Stimulated activated CD8-positive, alpha-beta memory T cell treated with anti-CD3 and anti-CD28 coated beads, Interleukin-7, amount 100 ng/mL, for 48 hours (primary cell): ENCODE results near the gene C10orf53.
"Not testable (repeated sequence)": the region's sequence is repeated elsewhere in the genome, so short reads cannot be mapped to it uniquely, and the experiment has no call there.

Experiments used
- DNase-seq, 2 donors: peaks; one replicate each; pipeline ENCODE4 v3.0.0-alpha.2; 2020; ENCODE audit warnings: low read depth in 1 of 2; ENCODE audit errors: extremely low read depth in 1 of 2

C10orf53 gene

DNA sequence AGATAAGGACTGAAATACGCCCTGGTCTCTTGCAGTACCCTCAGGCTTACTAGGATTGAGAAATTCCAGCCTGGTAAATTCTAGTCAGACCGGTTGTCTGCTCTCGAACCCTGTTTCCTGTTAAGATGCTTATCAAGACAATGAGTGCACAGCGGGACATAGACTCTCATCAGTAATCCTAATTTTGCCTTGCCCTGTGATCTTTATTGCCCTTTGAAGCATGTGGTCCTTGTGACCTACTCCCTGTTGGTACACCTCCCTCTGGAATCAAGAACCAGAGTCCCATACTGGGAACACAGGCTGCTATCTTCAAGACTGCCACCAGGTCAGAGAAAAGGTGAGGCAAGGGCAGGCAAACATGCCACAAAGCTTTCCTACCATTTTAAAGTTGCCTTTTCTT, 7.2 kb downstream of the C10orf53 start:
- no peak for DNase-seq

DNA sequence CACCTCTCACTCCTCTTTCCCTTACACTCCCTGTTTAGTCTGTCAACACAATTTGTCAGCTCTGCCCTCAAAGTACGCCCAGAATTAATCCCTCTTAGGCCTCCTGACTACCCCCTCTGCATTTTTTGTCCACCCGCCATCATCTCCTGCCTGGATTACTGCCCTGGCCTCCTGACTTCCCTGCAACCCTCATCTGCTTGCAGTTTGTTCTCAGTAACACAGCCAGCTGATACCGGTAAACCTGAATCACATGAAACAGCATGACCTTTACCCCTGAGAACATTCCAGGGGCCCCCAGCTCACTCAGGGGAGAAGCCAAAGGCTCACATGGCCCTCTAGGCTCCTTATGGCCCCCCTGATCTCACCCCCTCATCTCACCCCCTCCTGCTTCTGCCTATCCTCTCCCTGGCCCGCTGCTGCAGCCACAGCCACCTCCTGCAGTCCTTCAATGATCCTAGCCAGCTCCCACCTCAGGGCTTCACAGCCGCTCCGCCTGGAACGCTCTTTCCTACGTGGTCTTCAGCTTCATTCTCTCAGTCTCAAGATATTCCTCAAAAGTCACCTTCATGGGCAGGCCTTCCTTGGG, 8.9 kb downstream of the C10orf53 start:
- DNase-seq, result no peak

DNA sequence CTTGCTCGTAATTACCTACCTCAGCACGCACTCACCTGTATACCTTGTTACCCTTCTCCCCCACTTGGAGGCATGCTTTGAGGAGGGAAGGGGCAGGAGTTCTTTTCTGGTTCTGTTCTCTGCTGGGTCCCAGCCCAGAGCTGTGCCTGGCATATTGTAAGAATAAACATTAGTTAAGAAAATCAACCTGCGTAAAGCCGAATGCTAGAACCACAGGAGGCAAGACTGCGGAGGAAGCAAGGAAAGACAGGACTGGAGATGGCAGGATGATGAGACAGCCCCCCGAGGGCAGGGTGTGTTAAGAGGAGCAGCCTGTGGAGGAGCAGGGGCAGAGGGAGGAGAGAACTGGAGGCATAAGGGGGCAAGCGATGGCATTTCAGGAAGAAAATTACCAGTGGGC, 9.5 kb downstream of the C10orf53 start:
- DNase-seq, result no peak

DNA sequence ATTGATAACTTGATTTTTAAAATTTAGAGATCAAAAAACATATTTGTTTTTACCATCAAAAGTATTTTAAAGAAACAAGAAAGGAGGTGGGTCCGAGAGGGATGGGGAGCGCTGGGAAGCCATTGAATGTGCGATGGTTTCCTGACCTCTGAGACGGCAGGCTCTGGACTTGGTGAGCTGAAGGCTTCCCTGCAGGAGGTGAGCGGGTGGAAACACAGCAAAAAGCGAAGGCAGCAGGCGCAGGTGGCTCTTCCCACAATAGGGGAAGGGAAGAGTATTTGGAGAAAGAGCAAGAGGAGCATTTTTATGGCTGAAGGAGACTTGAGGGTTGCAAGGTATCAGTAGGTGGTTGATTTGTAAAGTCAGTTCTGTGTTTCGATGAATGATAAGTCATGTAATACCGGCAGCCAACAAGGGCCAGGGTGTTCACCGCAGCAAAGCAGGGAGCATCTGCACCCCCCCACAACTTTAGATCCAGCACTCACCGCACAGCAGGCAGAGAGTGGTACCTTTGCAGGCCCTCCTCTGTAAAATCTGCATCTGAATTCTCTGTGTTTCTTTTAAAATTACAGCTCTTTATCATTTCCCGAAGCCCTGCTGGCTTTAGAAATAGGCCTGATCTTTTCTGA, 10.5 kb downstream of the C10orf53 start:
- no peak for DNase-seq

DNA sequence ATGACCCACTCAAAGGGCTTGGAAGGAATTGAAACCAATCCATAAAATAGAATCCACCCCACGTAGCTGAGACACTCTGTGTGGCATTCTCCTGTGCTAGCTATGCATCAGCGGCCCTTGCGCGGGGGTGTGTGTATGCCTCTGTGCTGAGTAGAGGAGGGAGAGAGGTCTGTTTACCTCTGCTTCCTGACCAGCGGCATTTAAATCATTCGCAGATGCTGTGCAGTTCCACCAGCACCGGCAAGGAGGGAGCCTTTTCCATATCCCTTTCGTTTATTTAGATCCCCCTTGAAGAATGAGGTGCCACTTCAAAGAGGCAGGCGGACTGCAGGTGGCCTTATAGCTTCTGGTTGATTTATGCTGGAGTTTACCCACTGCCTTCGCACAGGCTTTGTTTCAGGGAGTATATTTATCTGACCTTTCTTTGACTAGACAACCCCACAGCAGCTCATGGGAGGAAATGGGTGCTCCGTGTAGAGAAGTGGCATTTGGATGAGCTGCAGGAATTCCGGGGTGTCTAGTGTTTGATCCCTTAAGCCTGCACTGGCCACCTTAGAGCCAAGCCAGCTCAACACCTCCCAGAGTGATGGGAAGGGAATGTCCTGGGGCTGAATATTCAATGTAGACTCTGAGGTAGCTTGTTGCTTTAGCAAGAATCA, 11.4 kb downstream of the C10orf53 start:
- DNase-seq, result no peak

DNA sequence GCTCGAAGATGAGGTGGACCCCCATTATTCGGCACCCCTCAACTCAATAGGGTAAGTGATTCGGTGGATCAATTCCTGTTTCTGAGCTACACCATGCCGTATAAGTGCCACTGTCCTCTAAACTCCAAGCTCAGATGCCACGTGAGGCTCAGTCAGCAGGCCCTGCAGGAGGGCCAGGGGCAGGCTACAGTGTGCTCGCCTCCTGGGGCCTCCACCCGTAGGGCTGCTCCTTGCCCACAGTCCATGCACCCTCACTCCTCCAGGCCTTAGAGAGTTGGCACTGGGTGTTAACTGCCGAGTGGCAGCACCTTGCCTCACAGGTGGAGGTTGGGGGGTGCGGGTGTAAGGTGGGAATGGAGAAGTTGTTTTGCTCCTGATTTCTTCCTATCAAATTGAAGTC, 12.1 kb downstream of the C10orf53 start:
- DNase-seq, result no peak

DNA sequence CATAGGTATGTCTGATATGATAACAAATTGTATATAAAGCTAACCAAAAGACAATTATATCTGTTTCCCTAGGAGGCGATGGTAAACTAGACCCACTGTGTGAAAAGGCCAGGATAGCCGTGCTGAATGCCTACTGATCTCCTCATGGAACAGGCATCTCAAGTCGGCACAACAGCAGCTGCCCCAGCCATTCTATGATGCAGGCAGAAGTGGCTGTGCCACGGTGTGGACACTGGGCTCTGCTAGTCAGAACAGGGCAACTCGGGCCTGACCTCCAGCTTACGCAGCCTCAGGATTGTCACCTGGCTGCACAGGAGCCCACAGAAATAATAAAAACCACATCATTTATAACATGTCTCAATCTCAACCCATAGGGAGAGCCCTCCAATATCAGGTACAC, 15.0 kb downstream of the C10orf53 start:
- no peak for DNase-seq

DNA sequence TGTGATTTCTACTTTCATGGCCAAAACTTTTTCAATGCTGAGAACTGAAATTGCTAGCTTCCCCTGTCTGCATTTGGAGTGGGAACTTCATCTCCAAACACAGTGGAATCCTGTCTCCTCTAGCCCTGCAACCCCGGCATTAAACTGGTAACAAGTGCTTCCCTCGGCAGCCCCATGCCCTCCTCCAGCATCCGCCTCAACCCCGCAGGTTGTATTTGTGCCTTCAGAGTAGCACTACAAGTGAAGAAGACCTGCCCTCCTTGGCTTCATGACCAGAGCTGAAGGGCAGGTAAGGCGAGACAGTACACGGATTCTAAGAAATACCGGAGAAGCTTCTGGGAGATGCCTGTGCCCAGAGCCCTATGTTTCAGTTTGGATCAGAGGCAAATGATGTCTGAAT, 16.9 kb downstream of the C10orf53 start:
- DNase-seq, result no peak

DNA sequence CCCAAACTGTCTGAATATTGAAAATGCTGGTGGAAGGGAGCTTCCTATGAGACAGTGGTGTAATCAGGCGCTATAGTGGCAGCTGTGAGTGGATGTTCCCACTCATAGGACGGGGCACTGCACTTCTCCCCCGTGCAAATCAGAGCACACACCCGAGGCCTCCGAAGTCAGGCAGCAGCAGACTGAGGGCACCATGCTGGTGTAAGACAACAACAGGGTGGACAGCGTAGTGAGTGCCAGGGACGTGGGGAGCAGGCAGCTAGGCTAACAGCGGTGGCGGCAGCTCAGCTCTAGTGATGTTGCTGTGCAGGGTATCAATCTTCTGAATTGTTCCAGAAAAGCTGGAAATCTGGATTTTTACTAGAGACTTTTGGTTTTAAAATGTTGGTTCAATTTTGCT, 19.2 kb downstream of the C10orf53 start:
- DNase-seq, result no peak

DNA sequence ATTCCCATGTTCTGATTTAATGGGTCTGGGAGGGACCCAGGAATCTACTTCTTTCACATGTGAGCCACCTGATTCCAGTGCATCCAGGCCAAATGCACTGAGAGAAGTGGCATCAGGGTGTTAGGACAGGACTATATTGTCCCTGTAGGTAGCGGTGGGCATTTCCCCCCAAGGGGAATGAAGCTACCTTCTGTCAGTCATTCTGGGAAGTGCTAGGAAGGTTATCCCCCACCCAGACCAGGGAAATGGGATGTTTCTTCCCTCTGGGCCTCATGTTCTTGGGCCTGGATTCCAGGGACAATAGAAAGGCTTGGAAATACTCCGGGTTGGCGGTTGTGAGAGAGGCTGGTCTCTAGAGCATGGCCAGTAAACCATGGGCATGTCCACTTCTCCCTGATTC, 20.8 kb downstream of the C10orf53 start:
- DNase-seq, result no peak

DNA sequence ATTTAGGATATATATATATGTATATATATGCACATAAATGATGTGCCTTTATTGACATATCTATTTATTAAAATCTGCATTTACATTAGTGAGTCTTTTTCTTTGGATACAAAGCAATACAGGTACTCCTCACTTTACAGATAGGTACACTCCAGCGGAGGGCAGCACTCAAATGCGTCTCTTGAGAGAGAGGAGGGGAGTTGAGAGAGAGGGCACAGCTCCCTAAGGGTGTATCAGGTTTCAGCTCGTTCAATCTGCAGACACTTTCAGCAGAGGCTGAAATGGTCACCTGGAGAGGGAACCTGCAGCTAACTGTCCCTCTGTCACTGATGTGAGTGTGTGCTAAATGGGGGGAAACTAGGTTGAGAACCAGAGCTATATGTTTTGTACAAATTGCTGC, 21.5 kb downstream of the C10orf53 start:
- DNase-seq, result no peak

DNA sequence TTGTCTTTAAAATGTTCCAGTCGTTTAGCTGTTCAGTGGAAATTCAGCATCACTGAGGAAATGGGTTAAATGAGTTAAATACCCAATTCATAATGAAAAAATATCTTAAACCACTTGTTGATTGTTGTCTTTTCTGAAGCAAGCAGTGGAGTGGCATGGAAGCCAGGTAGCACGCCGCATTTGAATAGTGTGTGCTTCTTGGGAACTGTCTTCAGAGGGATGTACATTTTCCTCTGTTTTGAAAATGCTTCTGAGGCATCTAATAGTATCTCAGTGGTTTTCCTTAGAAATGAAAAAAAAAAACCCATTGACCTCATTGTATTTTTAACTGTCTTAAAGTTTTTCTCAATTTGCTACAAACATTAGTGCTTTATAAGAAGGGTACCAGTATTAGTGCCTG, 28.1 kb downstream of the C10orf53 start:
- no peak for DNase-seq

DNA sequence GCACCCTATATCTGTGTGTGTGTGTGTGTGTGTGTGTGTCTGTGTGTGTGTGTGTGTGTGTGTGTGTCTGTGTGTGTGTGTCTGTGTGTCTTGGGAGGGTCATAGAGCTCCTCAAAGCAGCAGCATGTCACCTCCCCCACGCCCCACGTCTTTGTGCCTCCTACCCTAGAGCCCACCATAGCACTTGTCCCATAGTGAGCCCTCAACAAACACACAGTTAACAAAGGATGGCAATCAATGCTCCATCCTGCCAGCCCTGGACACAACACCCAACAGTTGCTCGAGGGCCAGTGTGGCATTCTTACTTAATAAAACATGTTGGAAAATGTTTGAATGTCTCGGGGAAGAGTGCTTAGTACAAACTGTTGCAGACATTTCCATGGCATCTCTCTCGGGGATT, 30.5 kb downstream of the C10orf53 start:
- no peak for DNase-seq

DNA sequence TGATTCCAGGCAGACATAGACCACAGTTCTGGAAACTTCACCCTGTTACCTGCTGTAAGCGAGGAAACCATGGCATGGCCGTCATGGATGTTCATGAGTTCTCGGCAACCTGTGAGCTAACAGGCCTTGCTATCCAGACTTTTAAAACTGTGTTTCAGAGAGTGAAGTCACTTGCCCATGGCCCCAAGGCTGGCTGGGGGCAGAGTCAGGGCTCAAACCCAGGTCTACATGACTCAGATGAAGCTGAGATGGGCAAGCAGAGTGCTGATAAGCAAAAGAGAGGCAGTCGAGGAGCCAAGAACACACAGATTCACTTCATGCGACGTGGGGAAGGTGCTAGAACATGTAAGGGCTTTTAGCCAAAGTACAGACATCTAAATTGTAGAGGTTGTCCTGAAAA, 31.5 kb downstream of the C10orf53 start:
- DNase-seq, result no peak

DNA sequence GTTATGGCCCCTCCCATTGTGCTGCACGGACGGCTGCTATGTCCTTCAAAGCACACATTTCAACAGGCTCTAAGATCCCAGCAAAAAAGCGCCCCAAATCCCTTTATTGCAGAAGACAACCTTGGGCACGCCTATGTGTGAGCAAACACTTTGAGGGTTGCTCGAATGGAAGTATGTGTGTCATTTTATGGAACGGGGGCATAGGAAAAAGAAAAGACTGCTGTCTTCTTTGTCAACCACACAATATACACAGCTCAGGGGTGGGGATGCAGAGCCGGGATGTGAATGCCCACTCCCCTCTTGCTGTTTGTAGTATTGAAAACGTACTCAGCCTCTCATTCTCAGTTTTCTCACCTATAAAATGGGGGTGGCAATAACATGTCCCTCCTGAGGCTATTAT, 32.0 kb downstream of the C10orf53 start:
- DNase-seq, result no peak

DNA sequence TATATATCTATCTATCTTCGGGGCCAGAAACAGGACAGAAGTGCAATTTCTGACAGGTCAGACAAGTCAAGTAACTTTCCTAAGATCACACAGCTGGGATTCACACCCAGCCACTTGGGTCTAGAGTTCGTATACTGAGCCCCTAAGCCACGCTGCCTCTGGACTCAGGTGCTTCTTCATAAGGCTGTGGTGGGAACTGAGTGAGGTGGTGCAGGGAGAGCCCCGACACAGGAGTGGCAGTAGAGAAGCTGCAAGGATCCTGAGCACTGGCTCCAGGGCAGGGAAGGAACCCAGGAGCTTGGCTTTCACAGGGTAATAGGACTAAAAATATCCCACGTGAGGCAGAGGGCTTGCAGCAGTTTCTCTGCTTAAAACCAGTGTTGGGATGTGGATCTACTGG, 33.8 kb downstream of the C10orf53 start:
- no peak for DNase-seq

DNA sequence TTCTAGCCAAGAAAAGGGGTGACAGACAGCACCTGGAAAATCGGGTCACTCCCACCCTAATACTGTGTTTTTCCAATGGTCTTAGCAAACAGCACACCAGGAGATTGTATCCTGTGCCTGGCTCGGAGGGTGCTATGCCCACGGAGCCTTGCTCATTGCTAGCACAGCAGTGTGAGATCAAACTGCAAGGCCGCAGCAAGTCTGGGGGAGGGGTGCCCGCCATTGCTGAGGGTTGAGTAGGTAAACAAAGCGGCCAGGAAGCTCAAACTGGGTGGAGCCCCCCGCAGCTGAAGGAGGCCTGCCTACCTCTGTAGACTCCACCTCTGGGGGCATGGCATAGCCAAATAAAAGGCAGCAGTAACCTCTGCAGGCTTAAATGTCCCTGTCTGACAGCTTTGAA, 35.7 kb downstream of the C10orf53 start:
- not testable (repeated sequence) for DNase-seq

DNA sequence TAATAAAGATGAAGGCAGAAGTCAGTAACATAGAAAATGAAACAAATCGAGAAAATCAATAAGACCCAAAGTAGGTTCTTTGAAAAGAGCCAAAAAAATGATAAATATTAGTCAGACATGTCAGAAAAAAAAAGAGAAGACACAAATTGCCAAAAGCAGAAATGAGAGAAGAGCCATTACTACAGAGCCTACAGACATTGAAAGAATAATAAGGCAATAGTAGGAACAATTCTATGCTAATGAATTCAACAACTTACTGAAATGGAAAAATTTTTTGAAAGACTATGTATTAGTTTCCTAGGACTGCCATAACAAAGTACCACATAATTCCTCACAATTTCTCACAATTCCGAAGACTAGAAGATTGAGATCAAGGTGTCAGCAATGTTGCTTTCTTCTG, 47.1 kb downstream of the C10orf53 start:
- DNase-seq, result no peak

DNA sequence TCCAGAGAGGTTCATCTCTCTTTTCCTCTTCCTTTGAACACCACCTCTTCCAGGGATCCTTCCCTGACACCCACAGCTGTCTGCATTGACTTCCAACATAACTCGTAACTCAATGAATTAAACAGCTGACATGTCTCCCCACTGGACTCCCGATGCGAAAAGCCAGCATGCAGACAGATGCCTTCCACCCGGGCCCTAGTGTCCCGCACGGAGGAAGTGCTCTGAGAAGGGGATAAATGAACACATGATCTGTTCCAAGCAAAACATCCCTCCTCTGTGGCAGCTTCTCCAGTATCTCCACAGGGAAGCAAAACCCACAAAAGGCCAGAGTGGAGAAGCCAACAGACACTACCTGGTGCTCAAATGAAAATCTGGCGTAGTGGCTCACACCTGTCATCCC, 54.4 kb downstream of the C10orf53 start:
- no peak for DNase-seq

DNA sequence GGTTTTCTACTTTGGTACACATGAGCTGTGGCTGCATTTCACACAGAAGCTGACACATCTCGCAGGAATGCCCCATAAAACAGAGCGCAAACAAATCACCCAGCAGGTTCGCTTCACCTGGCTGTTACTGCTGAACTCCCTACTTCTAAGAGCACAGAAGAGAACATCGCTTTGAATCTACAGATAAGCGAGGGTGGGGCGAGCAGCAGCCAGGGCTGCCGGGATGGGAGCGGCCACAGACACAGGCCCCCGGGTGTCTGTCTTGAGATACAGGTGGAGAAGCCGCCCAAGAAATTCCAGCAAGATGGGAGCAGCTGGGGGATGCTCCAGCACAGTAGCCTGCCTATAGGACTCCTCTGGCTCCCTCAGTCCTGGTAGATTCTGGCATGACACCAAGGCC, 55.2 kb downstream of the C10orf53 start:
- DNase-seq, result no peak

DNA sequence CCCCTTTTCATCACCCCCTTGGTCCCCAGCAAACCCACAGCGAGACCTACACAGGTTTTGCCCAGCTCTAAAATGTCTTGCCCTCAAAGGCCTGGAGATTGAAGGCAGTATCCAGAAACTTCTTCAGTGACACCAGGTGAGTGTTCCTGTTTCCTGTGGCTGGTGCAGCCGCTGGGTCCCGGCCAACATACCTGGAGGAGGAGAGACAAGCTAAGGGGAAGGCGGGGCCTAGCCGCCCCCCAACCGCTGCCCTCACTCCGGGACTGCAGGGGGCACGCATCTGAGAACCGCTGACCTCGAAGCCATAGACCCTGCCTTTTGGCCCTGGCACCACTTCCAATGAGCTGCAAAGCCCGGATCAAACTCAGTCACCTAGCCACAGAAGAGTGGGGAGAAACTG, 55.7 kb downstream of the C10orf53 start:
- DNase-seq, result no peak

DNA sequence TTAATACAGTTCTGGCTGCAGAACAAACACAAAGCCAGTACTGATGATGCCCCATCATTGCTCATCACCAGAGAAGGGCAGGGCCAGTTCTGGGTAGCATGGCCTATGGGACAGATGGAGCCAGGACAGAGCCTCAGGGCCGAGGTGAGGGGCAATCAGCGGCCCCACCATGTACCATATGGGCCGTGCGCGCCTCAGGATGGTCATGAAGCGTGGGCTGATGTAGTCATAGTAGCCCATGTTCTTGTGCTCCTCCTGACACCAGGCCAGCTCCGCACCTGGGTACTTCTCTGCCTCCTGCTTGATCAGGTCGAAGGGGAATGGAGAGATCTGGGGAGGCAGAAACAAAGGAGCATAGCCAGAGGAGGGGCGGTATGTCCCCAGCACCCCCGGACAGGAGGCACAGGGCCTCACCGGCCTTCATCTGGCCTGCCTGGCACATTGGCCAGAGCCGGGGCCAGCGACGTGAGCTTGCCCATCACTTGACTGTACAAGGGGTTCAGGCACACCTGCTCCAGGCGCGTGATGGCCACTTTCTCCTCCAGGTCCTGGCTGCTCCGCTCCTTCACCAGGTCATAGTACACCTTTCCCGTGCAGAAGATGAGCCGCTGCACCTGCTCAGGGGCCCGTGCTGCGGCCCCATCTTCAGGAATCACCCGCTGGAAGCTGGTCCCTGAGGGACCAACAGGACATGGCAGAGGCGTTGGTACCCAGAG, 56.6 kb downstream of the C10orf53 start:
- DNase-seq, result no peak
